ENCODE data around the gene PLEKHM2.

The PLEKHM2 gene

DNA sequence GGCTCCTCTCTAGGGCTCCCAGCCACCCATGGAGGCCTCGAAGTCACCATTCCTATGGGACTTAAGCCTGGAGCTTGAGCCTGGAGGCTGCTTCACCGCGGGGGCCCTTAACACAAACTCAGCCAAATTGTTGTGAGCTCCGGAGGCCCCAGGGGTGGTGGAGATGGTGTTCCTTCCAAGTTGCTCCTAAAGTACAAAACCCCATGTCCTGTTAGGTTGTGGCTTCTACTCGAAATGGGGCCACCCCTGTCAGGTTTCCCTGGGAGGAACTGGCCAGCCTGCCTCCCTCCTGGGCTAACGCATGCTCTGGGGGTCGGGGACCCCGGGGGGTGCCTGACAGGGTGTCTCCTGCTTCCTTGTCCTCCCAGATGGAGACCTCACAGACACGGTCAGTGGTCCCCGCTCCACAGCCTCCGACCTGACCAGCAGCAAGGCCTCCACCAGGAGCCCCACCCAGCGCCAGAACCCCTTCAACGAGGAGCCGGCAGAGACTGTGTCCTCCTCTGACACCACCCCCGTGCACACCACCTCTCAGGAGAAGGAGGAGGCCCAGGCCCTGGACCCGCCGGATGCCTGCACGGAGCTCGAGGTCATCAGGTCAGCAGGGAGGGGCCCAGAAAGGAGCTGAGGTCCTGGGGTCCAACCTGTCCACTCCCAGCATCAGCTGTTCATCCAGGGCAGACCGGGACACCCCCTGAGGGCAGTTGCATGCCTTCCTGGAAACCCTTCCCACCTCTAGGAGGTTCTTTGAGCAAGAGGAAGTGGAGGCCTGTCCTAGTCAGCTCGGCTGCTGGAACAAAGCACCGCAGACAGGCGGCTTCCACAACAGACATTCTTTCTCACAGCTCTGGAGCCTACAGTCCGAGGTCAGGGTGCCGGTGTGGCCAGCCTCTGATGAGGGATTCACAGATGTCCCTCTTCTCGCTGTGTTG lies 41.1 kb downstream of the PLEKHM2 start:
- no peak for ATAC-seq
- TF ChIP-seq ISL1 (CRISPR knock-in tag; IDR thresholded peaks at IDR 0.05) (no peak), RARB (CRISPR knock-in tag; IDR thresholded peaks at IDR 0.05) (no peak), TOX (CRISPR knock-in tag; IDR thresholded peaks at IDR 0.05; ENCODE audit: borderline replicate concordance) (no peak), SNAI2 (CRISPR knock-in tag; IDR thresholded peaks at IDR 0.05) (no peak), ARNTL (CRISPR knock-in tag; IDR thresholded peaks at IDR 0.05; ENCODE audit: borderline replicate concordance, low read depth) (no peak), ZNF565 (CRISPR knock-in tag; conservative IDR thresholded peaks at IDR 0.05; ENCODE audit: low read depth) (no peak), ESRRG (CRISPR knock-in tag; IDR thresholded peaks at IDR 0.05) (no peak), ZNF70 (CRISPR knock-in tag; IDR thresholded peaks at IDR 0.05) (no peak), GLIS3 (CRISPR knock-in tag; IDR thresholded peaks at IDR 0.05) (no peak), CSRNP3 (CRISPR knock-in tag; IDR thresholded peaks at IDR 0.05) (no peak), ZNF8 (CRISPR knock-in tag; IDR thresholded peaks at IDR 0.05) (no peak), ZFP3 (CRISPR knock-in tag; IDR thresholded peaks at IDR 0.05) (no peak), BACH2 (CRISPR knock-in tag; IDR thresholded peaks at IDR 0.05; ENCODE audit: borderline replicate concordance) (no peak), TSHZ2 (CRISPR knock-in tag; IDR thresholded peaks at IDR 0.05) (no peak), PPARA (CRISPR knock-in tag; IDR thresholded peaks at IDR 0.05; ENCODE audit: borderline replicate concordance) (no peak)
- TF ChIP-seq, protein P1, sequence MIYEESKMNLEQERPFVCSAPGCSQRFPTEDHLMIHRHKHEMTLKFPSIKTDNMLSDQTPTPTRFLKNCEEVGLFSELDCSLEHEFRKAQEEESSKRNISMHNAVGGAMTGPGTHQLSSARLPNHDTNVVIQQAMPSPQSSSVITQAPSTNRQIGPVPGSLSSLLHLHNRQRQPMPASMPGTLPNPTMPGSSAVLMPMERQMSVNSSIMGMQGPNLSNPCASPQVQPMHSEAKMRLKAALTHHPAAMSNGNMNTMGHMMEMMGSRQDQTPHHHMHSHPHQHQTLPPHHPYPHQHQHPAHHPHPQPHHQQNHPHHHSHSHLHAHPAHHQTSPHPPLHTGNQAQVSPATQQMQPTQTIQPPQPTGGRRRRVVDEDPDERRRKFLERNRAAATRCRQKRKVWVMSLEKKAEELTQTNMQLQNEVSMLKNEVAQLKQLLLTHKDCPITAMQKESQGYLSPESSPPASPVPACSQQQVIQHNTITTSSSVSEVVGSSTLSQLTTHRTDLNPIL (CRISPR knock-in tag; IDR thresholded peaks at IDR 0.05; ENCODE audit: low read depth), result no peak

GRCh38 chr1:15726508-15726907 lies 42.4 kb downstream of the PLEKHM2 start:
- TF ChIP-seq TCF4 (CRISPR knock-in tag; IDR thresholded peaks at IDR 0.05; ENCODE audit: borderline replicate concordance) (no peak), ZFP30 (CRISPR knock-in tag; IDR thresholded peaks at IDR 0.05) (no peak), ESRRG (CRISPR knock-in tag; IDR thresholded peaks at IDR 0.05) (no peak), OSR1 (CRISPR knock-in tag; IDR thresholded peaks at IDR 0.05) (no peak), CSDC2 (CRISPR knock-in tag; IDR thresholded peaks at IDR 0.05) (no peak), PPARA (CRISPR knock-in tag; IDR thresholded peaks at IDR 0.05; ENCODE audit: borderline replicate concordance) (no peak), ZNF565 (CRISPR knock-in tag; conservative IDR thresholded peaks at IDR 0.05; ENCODE audit: low read depth) (no peak)
- TF ChIP-seq, protein P2, sequence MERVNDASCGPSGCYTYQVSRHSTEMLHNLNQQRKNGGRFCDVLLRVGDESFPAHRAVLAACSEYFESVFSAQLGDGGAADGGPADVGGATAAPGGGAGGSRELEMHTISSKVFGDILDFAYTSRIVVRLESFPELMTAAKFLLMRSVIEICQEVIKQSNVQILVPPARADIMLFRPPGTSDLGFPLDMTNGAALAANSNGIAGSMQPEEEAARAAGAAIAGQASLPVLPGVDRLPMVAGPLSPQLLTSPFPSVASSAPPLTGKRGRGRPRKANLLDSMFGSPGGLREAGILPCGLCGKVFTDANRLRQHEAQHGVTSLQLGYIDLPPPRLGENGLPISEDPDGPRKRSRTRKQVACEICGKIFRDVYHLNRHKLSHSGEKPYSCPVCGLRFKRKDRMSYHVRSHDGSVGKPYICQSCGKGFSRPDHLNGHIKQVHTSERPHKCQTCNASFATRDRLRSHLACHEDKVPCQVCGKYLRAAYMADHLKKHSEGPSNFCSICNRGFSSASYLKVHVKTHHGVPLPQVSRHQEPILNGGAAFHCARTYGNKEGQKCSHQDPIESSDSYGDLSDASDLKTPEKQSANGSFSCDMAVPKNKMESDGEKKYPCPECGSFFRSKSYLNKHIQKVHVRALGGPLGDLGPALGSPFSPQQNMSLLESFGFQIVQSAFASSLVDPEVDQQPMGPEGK (CRISPR knock-in tag; IDR thresholded peaks at IDR 0.05; ENCODE audit: borderline replicate concordance), result no peak
- TF ChIP-seq, protein P1 (CRISPR knock-in tag; IDR thresholded peaks at IDR 0.05; ENCODE audit: low read depth), result no peak
- ATAC-seq, result no peak

GRCh38 chr1:15727021-15727420 lies 42.9 kb downstream of the PLEKHM2 start:
- TF ChIP-seq OSR1 (CRISPR knock-in tag; IDR thresholded peaks at IDR 0.05) (no peak), TSHZ2 (CRISPR knock-in tag; IDR thresholded peaks at IDR 0.05) (no peak), SNAI2 (CRISPR knock-in tag; IDR thresholded peaks at IDR 0.05) (no peak)
- no peak for ATAC-seq
